A549 (cell line): ENCODE results near the gene SLAIN2. TPM values are rescaled to one million over a fixed set of nuclear protein-coding genes. Genes with fewer than 3 reads are reported as not detected.

Source experiments
- ATAC-seq, 2 experiments: fragments of 200-7000 bp in 1 of 2; fragments of >200 bp in 1 of 2; cut with Nextera tagmentation in 1 of 2; cut with Tn5 transposase in 1 of 2; 3 replicates each; pipeline versions ENCODE4 v1.8.0 to v1.9.1; 2018 to 2020; ENCODE audit warnings: mild to moderate bottlenecking in 1 of 2, moderate library complexity in 1 of 2
- CTCF ChIA-PET: fragments of 300-600 bp; sonication (Branson Sonifier 250); formaldehyde crosslinking; extraction: SDS; loops from one replicate; lab custom pipeline; 2021; ENCODE audit warnings: antibody characterized with exemption, inconsistent platforms; lab: Yijun Ruan, JAX
- POLR2A ChIA-PET: fragments of 350-600 bp; formaldehyde crosslinking; extraction: SDS; loops from one replicate; lab custom pipeline; 2021; ENCODE audit warnings: antibody characterized with exemption, inconsistent platforms; lab: Yijun Ruan, JAX
- DNase-seq, 2 experiments: peaks; one replicate each; pipeline versions ENCODE4 v3.0.0 to v3.0.0-alpha.2; 2011 to 2016; ENCODE audit warnings: low read depth in 1 of 2, low spot score in 1 of 2
- FAIRE-seq: peaks from 2 replicates; lab custom pipeline; 2011; peaks lifted over from hg19 to GRCh38; lab: Jason Lieb, UNC
- H3K27ac ChIP-seq, 2 experiments: fragments of >200 bp; sonication (Bioruptor Twin); formaldehyde crosslinking; 3 replicates each; pipeline ENCODE4 v1.5.1; 2016 to 2017
- H3K4me1 ChIP-seq: fragments of >200 bp; sonication (Bioruptor Twin); formaldehyde crosslinking; 3 replicates; pipeline ENCODE4 v1.6.1; 2016
- H3K4me2 ChIP-seq: fragments of >200 bp; sonication (Bioruptor Twin); formaldehyde crosslinking; 3 replicates; pipeline ENCODE4 v1.6.1; 2016
- H3K4me3 ChIP-seq: fragments of >200 bp; sonication (Bioruptor Twin); formaldehyde crosslinking; 3 replicates; pipeline ENCODE4 v1.5.1; 2016
- H3K9me3 ChIP-seq: fragments of >200 bp; sonication (Bioruptor Twin); formaldehyde crosslinking; 3 replicates; pipeline ENCODE4 v1.6.1; 2016
- CBX2 ChIP-seq: fragments of 200-600 bp; sonication (generic); IDR thresholded peaks from 2 replicates; pipeline ENCODE4 v1.6.1; 2016; ENCODE audit warnings: low read depth, mild to moderate bottlenecking, borderline replicate concordance
- CHD2 ChIP-seq: fragments of 150-350 bp; IDR thresholded peaks from 2 replicates; pipeline ENCODE4 v1.6.1; 2014; ENCODE audit warnings: low read length; ENCODE audit not compliant: partially characterized antibody
- CTCF ChIP-seq: fragments of >200 bp; sonication (Bioruptor Twin); formaldehyde crosslinking; IDR thresholded peaks from 3 replicates; pipeline ENCODE4 v1.5.1; 2016
- E2F6 ChIP-seq: IDR thresholded peaks from 2 replicates; pipeline ENCODE4 v1.6.1; 2012; ENCODE audit warnings: low read depth, borderline replicate concordance
- EHF ChIP-seq: fragments of 250-450 bp; sonication (Bioruptor Pico); IDR thresholded peaks from 2 replicates; pipeline ENCODE4 v1.5.0; 2020; ENCODE audit warnings: mild to moderate bottlenecking
- EHMT2 ChIP-seq: fragments of 200-600 bp; sonication (generic); IDR thresholded peaks from 2 replicates; pipeline ENCODE4 v1.6.1; 2016; ENCODE audit warnings: antibody characterized with exemption, low read depth, mild to moderate bottlenecking, moderate library complexity
- ELK1 ChIP-seq: fragments of 150-350 bp; IDR thresholded peaks from 2 replicates; pipeline ENCODE4 v1.6.1; 2014; ENCODE audit warnings: low read depth, mild to moderate bottlenecking, low read length
- GATA3 ChIP-seq: IDR thresholded peaks from 2 replicates; pipeline ENCODE4 v1.6.1; 2012; ENCODE audit warnings: borderline replicate concordance
- HDAC2 ChIP-seq: fragments of 200-600 bp; sonication (generic); IDR thresholded peaks from 2 replicates; pipeline ENCODE4 v1.6.1; 2016
- HES2 ChIP-seq: fragments of >200 bp; sonication (Bioruptor Twin); formaldehyde crosslinking; IDR thresholded peaks from 2 replicates; pipeline ENCODE4 v1.6.1; 2016
- HMGXB4 ChIP-seq: fragments of 250-450 bp; sonication (Bioruptor Pico); IDR thresholded peaks from 2 replicates; pipeline ENCODE4 v1.5.0; 2021; ENCODE audit warnings: mild to moderate bottlenecking, moderate library complexity, borderline replicate concordance
- HOXB13 ChIP-seq: fragments of 250-450 bp; sonication (Bioruptor Pico); IDR thresholded peaks from 2 replicates; pipeline ENCODE4 v1.5.0; 2020; ENCODE audit warnings: low read depth, mild to moderate bottlenecking, moderate library complexity
- HOXB5 ChIP-seq: fragments of 250-450 bp; sonication (Bioruptor Pico); IDR thresholded peaks from 2 replicates; pipeline ENCODE4 v1.5.0; 2020; ENCODE audit warnings: mild to moderate bottlenecking, moderate library complexity
- JUN ChIP-seq, 2 experiments: fragments of >200 bp; sonication (Bioruptor Twin); formaldehyde crosslinking; IDR thresholded peaks; 2 replicates in 1 of 2; 3 replicates in 1 of 2; pipeline ENCODE4 v1.6.1; 2016 to 2017
- KDM1A ChIP-seq: fragments of 200-600 bp; sonication (generic); IDR thresholded peaks from 2 replicates; pipeline ENCODE4 v1.6.1; 2016; ENCODE audit warnings: low read depth, mild to moderate bottlenecking
- MAFK ChIP-seq: fragments of 450-650 bp; IDR thresholded peaks from 2 replicates; pipeline ENCODE4 v1.6.1; 2014; ENCODE audit not compliant: partially characterized antibody
- MAX ChIP-seq: IDR thresholded peaks from 2 replicates; pipeline ENCODE4 v1.6.1; 2012
- MYC ChIP-seq: IDR thresholded peaks from 2 replicates; pipeline ENCODE4 v1.6.1; 2012; ENCODE audit warnings: mild to moderate bottlenecking, inconsistent platforms, low read length, improper control_type of control experiment, borderline replicate concordance
- POLR2AphosphoS2 ChIP-seq: conservative IDR thresholded peaks from 2 replicates; pipeline ENCODE4 v1.6.1; 2012; ENCODE audit warnings: low read length, improper control_type of control experiment, inconsistent platforms
- RAD21 ChIP-seq, 2 experiments: fragments of >200 bp in 1 of 2; sonication (Bioruptor Twin) in 1 of 2; formaldehyde crosslinking in 1 of 2; IDR thresholded peaks in 1 of 2; conservative IDR thresholded peaks in 1 of 2; 2 replicates in 1 of 2; 3 replicates in 1 of 2; pipeline ENCODE4 v1.6.1; 2012 to 2018; ENCODE audit warnings: inconsistent platforms in 1 of 2
- ZNF302 ChIP-seq: fragments of 250-450 bp; sonication (Bioruptor Pico); IDR thresholded peaks from 2 replicates; pipeline ENCODE4 v1.9.0; 2021; ENCODE audit warnings: inconsistent platforms, mild to moderate bottlenecking, moderate library complexity
- WGBS: methylation state at CpG from one replicate; pipeline ENCODE4 v1.1.6; 2017; ENCODE audit errors: missing lambda C conversion rate; 5-methylcytosine and 5-hydroxymethylcytosine counted together
- polyA plus RNA-seq, 4 experiments: library from polyadenylated mRNA; depleted of rRNA in 3 of 4; stranded (reverse); fragments of >200 nt; fragmentation: RNase III in 1 of 4; extraction: RNeasy Plus Mini Kit Qiagen cat#74134 plus additional on column Dnase treatment in 1 of 4; gene quantifications; 2 replicates in 3 of 4; 3 replicates in 1 of 4; pipeline ENCODE4 v1.2.3, GENCODE V29; 2011 to 2017

The SLAIN2 gene
- polyA plus RNA-seq, 2 of the 4 experiments (the other 2 are of a cell fraction) = 14.4 to 14.6 TPM

GRCh38 chr4:48334900-48335384 lies 6.4 kb upstream of the SLAIN2 start (continued):
- no peak for TF ChIP-seq HMGXB4

GRCh38 chr4:48336146-48336870 lies 5.0 kb upstream of the SLAIN2 start:
- POLR2A ChIA-PET = no interaction called here
- CTCF ChIA-PET = no interaction called here
- TF ChIP-seq CHD2 = no peak
- TF ChIP-seq HOXB13 = no peak
- no peak for TF ChIP-seq GATA3
- no peak for TF ChIP-seq E2F6
- TF ChIP-seq RAD21 (conservative IDR thresholded peaks at IDR 0.05 in 1 of 2, IDR thresholded peaks at IDR 0.05 in 1 of 2) = no peak
- TF ChIP-seq HDAC2 = no peak
- no peak for TF ChIP-seq HOXB5 (CRISPR knock-in tag)
- no peak for TF ChIP-seq MAX
- no peak for TF ChIP-seq POLR2AphosphoS2
- TF ChIP-seq ELK1 = no peak
- no peak for TF ChIP-seq KDM1A
- TF ChIP-seq HES2 = no peak
- TF ChIP-seq ZNF302 (CRISPR knock-in tag) = no peak
- TF ChIP-seq CBX2 = no peak
- TF ChIP-seq CTCF = no peak
- TF ChIP-seq EHF (CRISPR knock-in tag) = no peak
- no peak for TF ChIP-seq JUN (IDR thresholded peaks at IDR 0.05)
- Histone ChIP-seq H3K27ac (no peak overlapping the region), H3K9me3 (no peaks in the 10 kb centered on the region), H3K4me1 (peaks cover 12% of the 10 kb centered on the region; the same call in 2 of the 3 replicates), H3K4me3 (no peak overlapping the region), H3K4me2 (no peak overlapping the region)
- ATAC-seq (no peak), DNase-seq (no peak), FAIRE-seq (no peak)
- 82% methylated on average over 3 of the region's 3 CpGs for WGBS

- H3K9me3 ChIP-seq = no peaks in the 10 kb centered on the region
- ATAC-seq = no peak
- no peak for DNase-seq
- no peak for FAIRE-seq
- CTCF ChIA-PET = no interaction called here
- H3K4me1 ChIP-seq = no peaks in the 10 kb centered on the region; the same call in 2 of the 3 replicates
- TF ChIP-seq EHMT2 = no peak
- TF ChIP-seq MYC = no peak
- no peak for TF ChIP-seq HOXB5 (CRISPR knock-in tag)
- no peak for TF ChIP-seq ELK1
- no peak for TF ChIP-seq HOXB13
- TF ChIP-seq KDM1A = no peak
- no peak for TF ChIP-seq MAFK
- POLR2A ChIA-PET = no interaction called here
- no peak overlapping the region for H3K27ac ChIP-seq
- H3K4me3 ChIP-seq = no peak overlapping the region
- no peak overlapping the region for H3K4me2 ChIP-seq
Observed at GRCh38 chr4:48337731-48338130, 3.6 kb upstream of the SLAIN2 start.
